IMR-90 (cell line): Measurements from ENCODE around the gene TBC1D22A.

ENCODE experiments used
- CTCF ChIP-seq: conservative IDR thresholded peaks from 2 replicates; pipeline ENCODE4 v1.5.1; 2012; ENCODE audit warnings: mild to moderate bottlenecking, low read depth, low read length, improper control_type of control experiment
- MAZ ChIP-seq: IDR thresholded peaks from 2 replicates; pipeline ENCODE4 v1.6.1; 2012; ENCODE audit warnings: low read depth, mild to moderate bottlenecking, low read length, improper control_type of control experiment, moderate library complexity, borderline replicate concordance
- MXI1 ChIP-seq: IDR thresholded peaks from 2 replicates; pipeline ENCODE4 v1.6.1; 2012; ENCODE audit warnings: low read depth, mild to moderate bottlenecking, low read length, moderate library complexity, borderline replicate concordance
- POLR2A ChIP-seq: IDR thresholded peaks from 2 replicates; pipeline ENCODE4 v1.6.1; 2012; ENCODE audit warnings: mild to moderate bottlenecking, low read depth, low read length
- RFX5 ChIP-seq: IDR thresholded peaks from 2 replicates; pipeline ENCODE4 v1.8.0; 2012; ENCODE audit warnings: low read depth, mild to moderate bottlenecking, low read length, moderate library complexity
- SMC3 ChIP-seq: fragments of 150-350 bp; IDR thresholded peaks from 2 replicates; pipeline ENCODE4 v1.6.1; 2016; ENCODE audit warnings: low read depth, mild to moderate bottlenecking, antibody characterized with exemption, low read length, moderate library complexity
- USF2 ChIP-seq: fragments of 150-350 bp; IDR thresholded peaks from 2 replicates; pipeline ENCODE4 v1.6.1; 2017; ENCODE audit warnings: mild to moderate bottlenecking, antibody characterized with exemption, low read length, low read depth

GRCh38 chr22:46994265-46994664, 231.8 kb downstream of the TBC1D22A start:
- TF ChIP-seq SMC3 (no peak), MAZ (no peak), USF2 (no peak), CTCF (no peak), MXI1 (no peak), POLR2A (no peak), RFX5 (no peak)
